GM23338 (cell line): ENCODE results near the gene TXNRD3. TPM values are rescaled to one million over a fixed set of nuclear protein-coding genes. Genes with fewer than 3 reads are reported as not detected.
A peak's percentile ranks its signal among the peaks of the same experiment; 100 is the strongest.

ENCODE experiments used
- ATAC-seq: fragments of 200-7000 bp; cut with Tn5 transposase; 3 replicates; pipeline ENCODE4 v1.9.1; 2020
- DNase-seq: peaks from one replicate; pipeline ENCODE4 v3.0.0-alpha.2; 2015; ENCODE audit warnings: low spot score
- H2AFZ ChIP-seq: fragments of 200-600 bp; sonication (generic); 2 replicates; pipeline ENCODE4 v1.8.0; 2016; ENCODE audit warnings: antibody characterized with exemption, mild to moderate bottlenecking, moderate library complexity
- H3F3A ChIP-seq: fragments of 200-600 bp; sonication (generic); replicated peaks from 2 replicates; pipeline ENCODE4 v1.8.0; 2017; ENCODE audit warnings: antibody characterized with exemption, mixed run types, low read depth
- H3K27ac ChIP-seq: fragments of 200-600 bp; sonication (generic); 2 replicates; pipeline ENCODE4 v1.6.1; 2016; ENCODE audit warnings: low read depth
- H3K27me3 ChIP-seq: fragments of 200-600 bp; sonication (generic); 2 replicates; pipeline ENCODE4 v1.8.0; 2016; ENCODE audit warnings: mild to moderate bottlenecking, mixed run types, moderate library complexity; ENCODE audit not compliant: insufficient read depth
- H3K36me3 ChIP-seq: fragments of 200-600 bp; sonication (generic); 2 replicates; pipeline ENCODE4 v1.8.0; 2016; ENCODE audit warnings: mild to moderate bottlenecking; ENCODE audit not compliant: insufficient read depth
- H3K4me1 ChIP-seq: fragments of 200-600 bp; sonication (generic); 2 replicates; pipeline ENCODE4 v1.8.0; 2016; ENCODE audit warnings: mild to moderate bottlenecking, moderate library complexity; ENCODE audit not compliant: insufficient read depth
- H3K4me2 ChIP-seq: fragments of 200-600 bp; sonication (generic); 2 replicates; pipeline ENCODE4 v1.7.1; 2017; ENCODE audit warnings: mixed run types
- H3K4me3 ChIP-seq: fragments of 200-600 bp; sonication (generic); 2 replicates; pipeline ENCODE4 v1.6.1; 2016; ENCODE audit warnings: mixed run types
- H3K79me2 ChIP-seq: fragments of 200-600 bp; sonication (generic); replicated peaks from 2 replicates; pipeline ENCODE4 v1.8.0; 2017; ENCODE audit warnings: mild to moderate bottlenecking; ENCODE audit not compliant: insufficient read depth
- H3K9me2 ChIP-seq: fragments of 200-600 bp; sonication (generic); 2 replicates; pipeline ENCODE4 v1.8.0; 2017; ENCODE audit not compliant: insufficient read depth
- H4K20me1 ChIP-seq: fragments of 200-600 bp; sonication (generic); replicated peaks from 2 replicates; pipeline ENCODE4 v1.8.0; 2017; ENCODE audit warnings: mild to moderate bottlenecking; ENCODE audit not compliant: insufficient read depth
- H3K27ac Mint-ChIP-seq: 2 replicates; pipeline ENCODE4 v1.8.0; 2020; ENCODE audit warnings: inconsistent platforms, mild to moderate bottlenecking, moderate library complexity, mixed read lengths
- H3K27me3 Mint-ChIP-seq: 3 replicates; pipeline ENCODE4 v1.8.0; 2022; ENCODE audit warnings: low read depth, mild to moderate bottlenecking, moderate library complexity, mixed read lengths, inconsistent platforms; ENCODE audit not compliant: insufficient read depth, poor library complexity
- H3K36me3 Mint-ChIP-seq: 3 replicates; pipeline ENCODE4 v1.8.0; 2021; ENCODE audit warnings: low read depth, mild to moderate bottlenecking, inconsistent platforms, moderate library complexity, mixed read lengths
- H3K4me1 Mint-ChIP-seq: 3 replicates; pipeline ENCODE4 v1.8.0; 2020; ENCODE audit warnings: mild to moderate bottlenecking, inconsistent platforms, mixed read lengths
- H3K4me3 Mint-ChIP-seq: 3 replicates; pipeline ENCODE4 v1.8.0; 2021; ENCODE audit warnings: moderate library complexity, mild to moderate bottlenecking, inconsistent platforms, mixed read lengths
- H3K9me3 Mint-ChIP-seq: 3 replicates; pipeline ENCODE4 v1.8.0; 2020; ENCODE audit warnings: moderate library complexity, mild to moderate bottlenecking, inconsistent platforms, mixed read lengths
- CREB1 ChIP-seq: fragments of 250-450 bp; sonication (Bioruptor Pico); IDR thresholded peaks from 2 replicates; pipeline ENCODE4 v1.5.0; 2020; ENCODE audit warnings: low read depth, mild to moderate bottlenecking, moderate library complexity
- CTCF ChIP-seq, 2 experiments: fragments of 200-600 bp in 1 of 2; sonication (generic) in 1 of 2; conservative IDR thresholded peaks; 2 replicates each; pipeline versions ENCODE4 v1.5.1 to v1.6.1; 2016 to 2017; ENCODE audit warnings: antibody characterized with exemption in 2 of 2, low read depth in 2 of 2, mild to moderate bottlenecking in 2 of 2, moderate library complexity in 1 of 2
- ETS1 ChIP-seq: IDR thresholded peaks from 2 replicates; pipeline ENCODE4 v1.6.1; 2016; ENCODE audit warnings: antibody characterized with exemption
- EZH2 ChIP-seq: fragments of 200-600 bp; sonication (generic); IDR thresholded peaks from one replicate; pipeline ENCODE4 v1.8.0; 2017; ENCODE audit warnings: antibody characterized with exemption, mild to moderate bottlenecking, low read depth; ENCODE audit not compliant: unreplicated experiment
- EZH2phosphoT487 ChIP-seq: fragments of 200-600 bp; sonication (generic); IDR thresholded peaks from one replicate; pipeline ENCODE4 v1.8.1; 2018; ENCODE audit warnings: antibody characterized with exemption; ENCODE audit not compliant: unreplicated experiment
- JUNB ChIP-seq: IDR thresholded peaks from one replicate; pipeline ENCODE4 v1.6.1; 2016; ENCODE audit warnings: antibody characterized with exemption; ENCODE audit not compliant: unreplicated experiment
- NANOG ChIP-seq: IDR thresholded peaks from 2 replicates; pipeline ENCODE4 v1.6.1; 2016; ENCODE audit warnings: antibody characterized with exemption, borderline replicate concordance
- POLR2AphosphoS5 ChIP-seq: IDR thresholded peaks from 2 replicates; pipeline ENCODE4 v1.6.1; 2016; ENCODE audit warnings: antibody characterized with exemption, low read depth
- REST ChIP-seq: IDR thresholded peaks from one replicate; pipeline ENCODE4 v1.6.1; 2018; ENCODE audit warnings: antibody characterized with exemption; ENCODE audit not compliant: unreplicated experiment
- STAT1 ChIP-seq: IDR thresholded peaks from one replicate; pipeline ENCODE4 v1.6.1; 2016; ENCODE audit warnings: antibody characterized with exemption; ENCODE audit not compliant: unreplicated experiment
- ZNF114 ChIP-seq: fragments of 250-450 bp; sonication (Bioruptor Pico); IDR thresholded peaks from 2 replicates; pipeline ENCODE4 v1.5.0; 2020; ENCODE audit warnings: mild to moderate bottlenecking, moderate library complexity
- ZNF331 ChIP-seq: fragments of 250-450 bp; sonication (Bioruptor Pico); IDR thresholded peaks from 2 replicates; pipeline ENCODE4 v1.5.0; 2020; ENCODE audit warnings: low read depth, mild to moderate bottlenecking, moderate library complexity
- ZNF462 ChIP-seq: fragments of 250-450 bp; sonication (Bioruptor Pico); IDR thresholded peaks from 2 replicates; pipeline ENCODE4 v1.5.0; 2020; ENCODE audit warnings: mild to moderate bottlenecking, moderate library complexity
- polyA plus RNA-seq: library from polyadenylated mRNA; unstranded; fragments of >200 nt; fragmentation: Nextera tagmentation; extraction: Ambion mirVana; gene quantifications from 2 replicates; pipeline ENCODE4 v1.2.1, GENCODE V29; 2016
- total RNA-seq: library from RNA; depleted of rRNA; stranded (reverse); fragments of >200 nt; shearing (Covaris generic); gene quantifications from 2 replicates; pipeline ENCODE4 v1.2.3, GENCODE V29; 2014

The TXNRD3 gene
- total and polyA plus RNA-seq, 2 experiments from 2014 or later: 3.0 to 4.1 TPM

GRCh38 chr3:126655887-126656286 lies 963 bp upstream of the TXNRD3 start:
- Histone ChIP-seq H3K27ac (no peak overlapping the region), H3K4me1 (no peaks in the 10 kb centered on the region; the same call in 1 of the 2 replicates), H3K79me2 (no peaks in the 10 kb centered on the region), H3K36me3 (no peaks in the 10 kb centered on the region), H3K9me2 (no peaks in the 10 kb centered on the region), H3F3A (no peaks in the 10 kb centered on the region), H3K4me2 (no peak overlapping the region), H3K27me3 (peaks cover 28% of the 10 kb centered on the region), H3K4me3 (no peak overlapping the region), H4K20me1 (no peaks in the 10 kb centered on the region), H2AFZ (peak overlapping the region; percentile 93)
- peaks cover 17% of the 10 kb centered on the region for H3K27me3 Mint-ChIP-seq
- TF ChIP-seq EZH2 (no peak), ETS1 (no peak), CREB1 (CRISPR knock-in tag) (no peak), ZNF114 (CRISPR knock-in tag) (no peak), ZNF331 (CRISPR knock-in tag) (no peak), REST (no peak), NANOG (no peak), JUNB (no peak), CTCF (conservative IDR thresholded peaks at IDR 0.05; ENCODE audit: low read depth in 2 of 2) (no peak), STAT1 (no peak), ZNF462 (CRISPR knock-in tag) (no peak), EZH2phosphoT487 (no peak), POLR2AphosphoS5 (no peak)
- 0 out of 3 replicates have a peak overlapping the region, but pooled peaks have one; percentile 82 for H3K4me3 Mint-ChIP-seq
- peaks cover 4% of the 10 kb centered on the region; the same call in 1 of the 3 replicates for H3K36me3 Mint-ChIP-seq
- DNase-seq (no peak), ATAC-seq (no peak)
- H3K4me1 Mint-ChIP-seq: peaks cover 5% of the 10 kb centered on the region; the same call in 1 of the 3 replicates
- no peak overlapping the region for H3K27ac Mint-ChIP-seq
- peaks cover 14% of the 10 kb centered on the region for H3K9me3 Mint-ChIP-seq
